Breast epithelium (tissue), 3 donors: Measurements from ENCODE around the gene CCDC71L.

Source experiments
- POLR2A ChIP-seq: fragments of 450-650 bp; IDR thresholded peaks from one replicate; pipeline ENCODE4 v1.6.1; 2016; ENCODE audit warnings: antibody characterized with exemption, mild to moderate bottlenecking, moderate library complexity
- POLR2AphosphoS5 ChIP-seq, 3 donors: sonication (generic); formaldehyde crosslinking; IDR thresholded peaks; one replicate each; pipeline ENCODE4 v1.6.1; 2017; ENCODE audit warnings: antibody characterized with exemption in 3 of 3
- TF ChIP-seq, protein P1 (sequence below), 3 donors: fragments of 450-650 bp; IDR thresholded peaks; one replicate each; pipeline ENCODE4 v1.5.1; 2016 to 2017; ENCODE audit warnings: antibody characterized with exemption in 3 of 3, mild to moderate bottlenecking in 3 of 3, moderate library complexity in 3 of 3

DNA sequence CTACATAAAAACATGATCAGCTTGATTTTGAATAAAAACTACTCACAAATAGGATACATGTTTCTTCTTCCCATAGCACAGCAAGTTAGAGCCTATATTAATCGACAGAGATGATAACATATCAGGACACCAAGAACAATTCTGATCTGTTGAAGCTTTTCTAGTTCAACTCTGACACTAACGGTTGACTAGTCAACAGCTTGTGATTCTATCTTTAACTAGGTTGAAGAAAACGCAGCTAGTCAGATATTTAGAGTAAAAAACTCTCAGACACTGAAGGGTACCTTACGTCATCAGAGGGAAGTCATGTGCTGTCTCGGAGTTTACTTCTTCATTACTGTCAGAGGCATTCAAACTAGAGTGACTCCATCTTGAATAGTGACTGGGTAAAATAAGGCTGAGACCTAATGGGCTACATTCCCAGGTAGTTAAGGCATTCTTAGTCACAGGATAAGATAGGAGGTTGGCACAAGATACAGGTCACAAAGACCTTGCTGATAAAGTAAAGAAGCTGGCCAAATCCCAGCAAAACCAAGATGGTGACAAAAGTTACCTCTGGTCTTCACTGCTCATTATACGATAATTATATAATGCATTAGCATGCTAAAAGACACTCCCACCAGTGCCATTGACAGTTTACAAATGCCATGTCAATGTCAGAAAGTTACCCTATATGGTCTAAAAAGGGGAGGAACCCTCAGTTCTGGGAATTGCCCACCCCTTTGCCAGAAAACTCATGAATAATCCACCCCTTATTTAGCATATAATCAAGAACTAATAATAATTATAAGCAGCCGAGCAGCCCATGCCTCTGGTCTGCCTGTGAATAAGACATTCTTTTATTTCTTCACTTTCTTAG is 21.3 kb downstream of the CCDC71L start:
- TF ChIP-seq, protein P1, sequence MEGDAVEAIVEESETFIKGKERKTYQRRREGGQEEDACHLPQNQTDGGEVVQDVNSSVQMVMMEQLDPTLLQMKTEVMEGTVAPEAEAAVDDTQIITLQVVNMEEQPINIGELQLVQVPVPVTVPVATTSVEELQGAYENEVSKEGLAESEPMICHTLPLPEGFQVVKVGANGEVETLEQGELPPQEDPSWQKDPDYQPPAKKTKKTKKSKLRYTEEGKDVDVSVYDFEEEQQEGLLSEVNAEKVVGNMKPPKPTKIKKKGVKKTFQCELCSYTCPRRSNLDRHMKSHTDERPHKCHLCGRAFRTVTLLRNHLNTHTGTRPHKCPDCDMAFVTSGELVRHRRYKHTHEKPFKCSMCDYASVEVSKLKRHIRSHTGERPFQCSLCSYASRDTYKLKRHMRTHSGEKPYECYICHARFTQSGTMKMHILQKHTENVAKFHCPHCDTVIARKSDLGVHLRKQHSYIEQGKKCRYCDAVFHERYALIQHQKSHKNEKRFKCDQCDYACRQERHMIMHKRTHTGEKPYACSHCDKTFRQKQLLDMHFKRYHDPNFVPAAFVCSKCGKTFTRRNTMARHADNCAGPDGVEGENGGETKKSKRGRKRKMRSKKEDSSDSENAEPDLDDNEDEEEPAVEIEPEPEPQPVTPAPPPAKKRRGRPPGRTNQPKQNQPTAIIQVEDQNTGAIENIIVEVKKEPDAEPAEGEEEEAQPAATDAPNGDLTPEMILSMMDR (IDR thresholded peaks at IDR 0.05), result no peak
- TF ChIP-seq POLR2A (no peak), POLR2AphosphoS5 (IDR thresholded peaks at IDR 0.05) (no peak)
